ENCODE results near the gene TGFBR2.

Gene TGFBR2

DNA sequence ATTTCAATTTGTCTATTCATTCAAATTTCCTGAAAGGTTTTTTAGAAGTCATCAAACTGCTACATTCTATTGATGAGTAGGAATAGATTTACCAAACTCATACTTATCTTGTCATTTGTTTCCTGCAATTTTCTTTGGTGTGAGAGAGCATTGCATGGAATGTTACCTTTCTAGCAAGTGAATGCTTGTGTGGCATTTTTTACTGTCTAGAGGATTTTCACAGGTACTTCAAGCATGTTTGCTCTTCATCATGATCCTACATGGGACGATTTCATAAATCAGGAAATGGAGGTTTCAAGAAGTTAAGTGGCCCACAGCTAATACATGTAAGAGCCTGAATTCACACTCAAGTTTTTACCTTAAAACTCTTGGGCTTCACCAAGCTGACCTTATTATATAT is 26.1 kb downstream of the TGFBR2 start:
- TF ChIP-seq FOXP2 (optimal IDR thresholded peaks at IDR 0.05; ENCODE audit: borderline replicate concordance, extremely low read depth, extremely low read length, insufficient read depth) (no peak), POLR2AphosphoS5 (IDR thresholded peaks at IDR 0.05; ENCODE audit: low read depth, low read length) (no peak), SIN3A (IDR thresholded peaks at IDR 0.05; ENCODE audit: borderline replicate concordance, insufficient read depth, low read length) (no peak), TAF1 (IDR thresholded peaks at IDR 0.05; ENCODE audit: borderline replicate concordance, insufficient read depth, low read length) (no peak)
- TF ChIP-seq, protein P1, sequence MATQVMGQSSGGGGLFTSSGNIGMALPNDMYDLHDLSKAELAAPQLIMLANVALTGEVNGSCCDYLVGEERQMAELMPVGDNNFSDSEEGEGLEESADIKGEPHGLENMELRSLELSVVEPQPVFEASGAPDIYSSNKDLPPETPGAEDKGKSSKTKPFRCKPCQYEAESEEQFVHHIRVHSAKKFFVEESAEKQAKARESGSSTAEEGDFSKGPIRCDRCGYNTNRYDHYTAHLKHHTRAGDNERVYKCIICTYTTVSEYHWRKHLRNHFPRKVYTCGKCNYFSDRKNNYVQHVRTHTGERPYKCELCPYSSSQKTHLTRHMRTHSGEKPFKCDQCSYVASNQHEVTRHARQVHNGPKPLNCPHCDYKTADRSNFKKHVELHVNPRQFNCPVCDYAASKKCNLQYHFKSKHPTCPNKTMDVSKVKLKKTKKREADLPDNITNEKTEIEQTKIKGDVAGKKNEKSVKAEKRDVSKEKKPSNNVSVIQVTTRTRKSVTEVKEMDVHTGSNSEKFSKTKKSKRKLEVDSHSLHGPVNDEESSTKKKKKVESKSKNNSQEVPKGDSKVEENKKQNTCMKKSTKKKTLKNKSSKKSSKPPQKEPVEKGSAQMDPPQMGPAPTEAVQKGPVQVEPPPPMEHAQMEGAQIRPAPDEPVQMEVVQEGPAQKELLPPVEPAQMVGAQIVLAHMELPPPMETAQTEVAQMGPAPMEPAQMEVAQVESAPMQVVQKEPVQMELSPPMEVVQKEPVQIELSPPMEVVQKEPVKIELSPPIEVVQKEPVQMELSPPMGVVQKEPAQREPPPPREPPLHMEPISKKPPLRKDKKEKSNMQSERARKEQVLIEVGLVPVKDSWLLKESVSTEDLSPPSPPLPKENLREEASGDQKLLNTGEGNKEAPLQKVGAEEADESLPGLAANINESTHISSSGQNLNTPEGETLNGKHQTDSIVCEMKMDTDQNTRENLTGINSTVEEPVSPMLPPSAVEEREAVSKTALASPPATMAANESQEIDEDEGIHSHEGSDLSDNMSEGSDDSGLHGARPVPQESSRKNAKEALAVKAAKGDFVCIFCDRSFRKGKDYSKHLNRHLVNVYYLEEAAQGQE (IDR thresholded peaks at IDR 0.05; ENCODE audit: insufficient read depth in 1 of 2, low read depth in 2 of 2, low read length in 2 of 2), result no peak

DNA sequence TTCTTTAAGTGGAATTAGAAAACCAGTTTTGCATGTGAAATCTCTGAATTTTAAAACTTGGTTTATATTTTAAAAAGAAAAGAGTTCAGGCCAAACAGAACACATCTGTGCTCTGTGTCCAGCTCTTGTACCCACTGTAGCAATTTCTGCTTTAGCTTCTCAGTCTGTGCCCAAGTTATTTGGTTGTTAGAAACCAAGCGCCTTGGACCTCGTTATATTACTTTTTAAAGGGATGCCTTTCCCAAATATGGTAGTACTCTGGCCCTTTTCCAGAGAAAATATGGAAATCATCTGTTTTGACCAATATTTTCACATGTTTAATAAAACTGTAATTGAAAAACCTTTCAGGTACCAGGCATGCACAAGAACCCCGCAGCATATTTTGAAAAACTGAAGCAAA is 27.3 kb downstream of the TGFBR2 start:
- TF ChIP-seq SIN3A (IDR thresholded peaks at IDR 0.05; ENCODE audit: borderline replicate concordance, insufficient read depth, low read length), result no peak

DNA sequence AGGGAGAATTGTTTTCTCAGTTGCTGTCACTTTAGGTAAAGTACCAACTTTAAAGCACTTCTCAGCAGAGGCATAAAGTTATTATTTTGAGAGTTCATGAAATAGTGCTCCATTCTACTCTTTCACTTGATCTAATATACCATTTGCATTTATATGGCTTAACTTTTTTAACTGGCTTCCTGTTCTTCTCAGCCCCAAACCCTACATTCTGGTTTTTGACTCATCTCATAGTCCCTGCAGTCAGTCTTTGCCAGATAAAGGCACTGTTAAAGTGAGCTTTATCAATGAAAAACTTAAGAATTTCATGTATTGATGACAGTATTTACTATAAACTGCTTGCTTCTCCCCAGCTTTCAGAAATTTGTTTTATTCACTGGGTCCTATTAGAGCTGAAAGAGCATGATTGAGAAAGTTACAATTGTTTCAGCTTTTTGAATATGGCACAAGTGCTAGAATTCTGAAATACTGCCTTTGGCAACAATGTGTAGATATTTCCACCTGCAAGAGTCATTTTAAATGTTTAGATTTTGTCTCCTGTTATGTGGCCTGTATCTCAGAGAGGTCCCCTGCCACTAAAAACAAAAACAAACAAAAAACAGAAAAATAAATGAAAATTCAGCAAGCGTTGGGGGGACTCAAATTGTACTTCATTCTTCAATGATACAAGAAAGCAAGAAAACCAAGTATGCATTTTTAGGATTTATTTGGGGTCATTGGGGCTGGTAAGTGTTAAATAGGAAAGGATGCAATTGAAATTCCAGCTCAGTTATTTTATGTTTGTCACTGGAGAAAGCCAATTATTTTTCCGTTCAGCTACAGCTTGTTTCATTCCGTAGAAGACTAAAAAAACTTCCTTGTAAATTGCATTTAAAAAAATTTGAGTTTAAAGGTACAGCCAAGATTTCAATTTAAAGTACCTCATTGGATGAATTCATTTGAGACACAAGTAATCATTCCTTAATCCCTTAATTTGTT is 28.6 kb downstream of the TGFBR2 start:
- TF ChIP-seq TAF1 (IDR thresholded peaks at IDR 0.05; ENCODE audit: borderline replicate concordance, insufficient read depth, low read length), result no peak
- no peak for TF ChIP-seq SIN3A (IDR thresholded peaks at IDR 0.05; ENCODE audit: borderline replicate concordance, insufficient read depth, low read length)
- TF ChIP-seq, protein P1 (IDR thresholded peaks at IDR 0.05; ENCODE audit: insufficient read depth in 1 of 2, low read depth in 2 of 2, low read length in 2 of 2), result no peak
- TF ChIP-seq POLR2AphosphoS5 (IDR thresholded peaks at IDR 0.05; ENCODE audit: low read depth, low read length), result no peak
- no peak for TF ChIP-seq FOXP2 (optimal IDR thresholded peaks at IDR 0.05; ENCODE audit: borderline replicate concordance, extremely low read depth, extremely low read length, insufficient read depth)

DNA sequence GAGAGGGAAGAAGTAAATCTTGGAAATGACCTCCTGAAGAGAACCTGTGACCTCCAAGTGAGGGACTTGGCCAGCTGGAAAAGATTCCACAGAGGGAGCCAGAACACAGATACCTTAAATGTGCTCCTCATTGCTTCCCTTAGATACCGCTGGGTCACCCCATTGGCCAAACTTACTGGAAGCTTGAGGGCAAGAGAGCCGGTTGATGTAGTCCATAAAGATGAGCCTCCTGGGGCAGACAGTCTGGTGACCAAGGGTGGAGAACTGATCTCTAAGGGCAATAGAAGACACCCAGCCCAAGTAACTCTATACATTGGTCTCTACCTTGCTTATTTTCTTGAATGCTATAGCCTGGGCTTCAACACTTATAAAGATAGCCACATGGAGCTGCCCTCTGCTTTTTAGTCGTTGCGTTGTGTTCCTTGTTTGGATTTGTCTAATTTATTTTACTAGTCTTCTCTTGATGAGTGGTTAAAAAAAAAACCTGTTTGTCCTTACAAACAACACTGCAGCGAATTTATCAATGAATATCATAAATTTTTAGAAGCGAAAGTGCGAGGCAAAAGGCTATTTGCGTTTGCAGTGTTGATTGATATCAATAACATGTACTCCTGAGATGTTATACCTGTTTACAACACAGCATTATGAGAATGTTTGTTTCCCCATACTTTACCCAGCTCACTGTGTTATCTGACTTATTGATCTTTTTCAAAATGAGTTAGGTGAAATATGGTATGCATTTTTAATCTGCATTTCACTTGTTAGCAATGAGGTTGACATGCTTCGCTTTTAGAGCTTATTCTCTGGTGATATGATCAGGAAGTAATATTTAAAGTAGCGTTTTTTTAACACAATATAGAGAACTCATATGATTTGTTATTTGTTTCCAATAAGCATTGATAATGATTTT is 31.2 kb downstream of the TGFBR2 start:
- no peak for TF ChIP-seq SIN3A (IDR thresholded peaks at IDR 0.05; ENCODE audit: borderline replicate concordance, insufficient read depth, low read length)
- TF ChIP-seq FOXP2 (optimal IDR thresholded peaks at IDR 0.05; ENCODE audit: borderline replicate concordance, extremely low read depth, extremely low read length, insufficient read depth), result no peak
- no peak for TF ChIP-seq TAF1 (IDR thresholded peaks at IDR 0.05; ENCODE audit: borderline replicate concordance, insufficient read depth, low read length)
- TF ChIP-seq, protein P1 (IDR thresholded peaks at IDR 0.05; ENCODE audit: insufficient read depth in 1 of 2, low read depth in 2 of 2, low read length in 2 of 2), result no peak
- no peak for TF ChIP-seq POLR2AphosphoS5 (IDR thresholded peaks at IDR 0.05; ENCODE audit: low read depth, low read length)

DNA sequence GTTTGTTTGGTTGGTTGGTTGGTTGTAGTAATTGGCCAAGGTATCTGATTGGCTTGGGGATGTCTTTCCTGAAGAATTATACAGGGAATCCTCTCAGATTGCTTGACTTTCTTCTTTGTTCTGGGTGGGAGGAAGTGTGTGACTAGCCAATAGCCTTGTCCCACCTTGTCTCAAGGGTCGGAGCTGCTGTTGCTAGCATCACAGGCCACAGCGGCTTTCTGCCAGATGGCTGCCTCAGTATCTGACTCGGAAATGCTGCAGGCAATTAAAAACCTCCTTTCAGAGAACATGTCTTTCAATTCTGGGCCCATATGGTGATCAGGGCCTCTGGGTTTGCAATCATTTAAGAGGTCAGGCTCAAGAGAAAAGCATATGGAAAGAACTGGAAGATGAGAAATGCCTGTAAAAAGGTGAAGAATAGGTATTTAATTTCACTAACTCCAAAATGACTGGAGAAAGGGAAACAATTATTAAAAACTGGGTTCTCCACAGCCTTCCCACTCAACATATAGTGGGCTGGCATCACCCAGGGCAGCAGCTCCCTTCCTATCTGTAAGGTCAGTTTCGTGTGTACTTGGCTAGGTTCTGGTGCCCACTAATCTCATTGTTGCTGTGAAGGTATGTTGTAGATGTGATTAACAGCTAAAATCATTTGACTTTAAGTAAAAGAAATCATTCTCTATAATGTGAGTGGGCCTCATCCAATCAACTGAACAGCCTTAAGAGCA is 32.4 kb downstream of the TGFBR2 start:
- TF ChIP-seq, protein P1 (IDR thresholded peaks at IDR 0.05; ENCODE audit: insufficient read depth in 1 of 2, low read depth in 2 of 2, low read length in 2 of 2), result no peak
- no peak for TF ChIP-seq FOXP2 (optimal IDR thresholded peaks at IDR 0.05; ENCODE audit: borderline replicate concordance, extremely low read depth, extremely low read length, insufficient read depth)
- no peak for TF ChIP-seq POLR2AphosphoS5 (IDR thresholded peaks at IDR 0.05; ENCODE audit: low read depth, low read length)
- TF ChIP-seq SIN3A (IDR thresholded peaks at IDR 0.05; ENCODE audit: borderline replicate concordance, insufficient read depth, low read length), result no peak
- TF ChIP-seq TAF1 (IDR thresholded peaks at IDR 0.05; ENCODE audit: borderline replicate concordance, insufficient read depth, low read length), result no peak

Data from PFSK-1 (cell line).